ENCODE measurements around the gene AKT2.

Gene AKT2

GRCh38 chr19:40322271-40322610, 37.1 kb upstream of the AKT2 start:
- no peak for DNase-seq (ENCODE audit: extremely low read depth, low read depth)
- TF ChIP-seq, protein P1, sequence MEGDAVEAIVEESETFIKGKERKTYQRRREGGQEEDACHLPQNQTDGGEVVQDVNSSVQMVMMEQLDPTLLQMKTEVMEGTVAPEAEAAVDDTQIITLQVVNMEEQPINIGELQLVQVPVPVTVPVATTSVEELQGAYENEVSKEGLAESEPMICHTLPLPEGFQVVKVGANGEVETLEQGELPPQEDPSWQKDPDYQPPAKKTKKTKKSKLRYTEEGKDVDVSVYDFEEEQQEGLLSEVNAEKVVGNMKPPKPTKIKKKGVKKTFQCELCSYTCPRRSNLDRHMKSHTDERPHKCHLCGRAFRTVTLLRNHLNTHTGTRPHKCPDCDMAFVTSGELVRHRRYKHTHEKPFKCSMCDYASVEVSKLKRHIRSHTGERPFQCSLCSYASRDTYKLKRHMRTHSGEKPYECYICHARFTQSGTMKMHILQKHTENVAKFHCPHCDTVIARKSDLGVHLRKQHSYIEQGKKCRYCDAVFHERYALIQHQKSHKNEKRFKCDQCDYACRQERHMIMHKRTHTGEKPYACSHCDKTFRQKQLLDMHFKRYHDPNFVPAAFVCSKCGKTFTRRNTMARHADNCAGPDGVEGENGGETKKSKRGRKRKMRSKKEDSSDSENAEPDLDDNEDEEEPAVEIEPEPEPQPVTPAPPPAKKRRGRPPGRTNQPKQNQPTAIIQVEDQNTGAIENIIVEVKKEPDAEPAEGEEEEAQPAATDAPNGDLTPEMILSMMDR (IDR thresholded peaks at IDR 0.05; ENCODE audit: low read depth, low read length) = no peak

GRCh38 chr19:40321566-40322270, 36.6 kb upstream of the AKT2 start:
- TF ChIP-seq, protein P1 (IDR thresholded peaks at IDR 0.05; ENCODE audit: low read depth, low read length) = no peak
- DNase-seq (ENCODE audit: extremely low read depth, low read depth) = no peak

DNA sequence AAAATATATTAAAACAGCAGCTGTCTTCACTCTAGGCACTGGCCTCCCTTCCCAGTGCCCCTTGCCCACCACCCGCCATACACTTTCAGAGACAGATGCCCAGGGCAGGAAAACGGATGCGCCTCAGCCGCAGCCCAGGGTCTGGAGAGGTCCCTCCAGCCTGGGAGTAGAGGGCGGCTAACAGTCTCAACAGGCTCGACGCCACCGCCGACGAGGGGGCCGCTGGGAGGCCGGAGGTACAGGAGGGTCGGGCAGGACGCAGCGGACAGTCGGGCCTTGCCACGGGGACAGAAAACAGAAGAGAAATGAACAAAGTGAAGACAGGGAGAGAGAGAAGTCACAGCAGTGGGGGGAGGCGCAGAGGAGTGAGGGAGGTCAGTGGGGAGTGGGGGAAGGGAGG, 35.9 kb upstream of the AKT2 start:
- TF ChIP-seq, protein P1 (IDR thresholded peaks at IDR 0.05; ENCODE audit: low read depth, low read length) = no peak
- no peak for DNase-seq (ENCODE audit: extremely low read depth, low read depth)

DNA sequence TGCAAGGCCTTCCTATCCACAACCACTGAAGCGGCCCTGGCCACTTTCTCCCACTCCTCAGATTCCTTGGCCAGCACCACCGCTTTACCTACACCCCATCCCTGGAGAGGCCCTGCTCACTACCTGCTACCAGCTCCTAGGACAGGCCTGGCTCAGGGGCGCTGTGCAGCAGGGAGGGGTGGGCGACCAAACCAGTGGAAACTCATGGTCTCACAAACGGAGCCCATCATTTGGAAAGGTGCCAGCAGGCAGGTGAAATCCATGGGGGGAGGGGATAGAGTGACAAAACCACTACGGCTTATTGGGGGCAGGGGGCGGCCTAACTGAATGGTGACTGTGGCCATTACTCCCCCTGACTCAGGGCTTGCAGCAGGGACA, 35.4 kb upstream of the AKT2 start:
- TF ChIP-seq, protein P1 (IDR thresholded peaks at IDR 0.05; ENCODE audit: low read depth, low read length) = no peak
- no peak for DNase-seq (ENCODE audit: extremely low read depth, low read depth)

DNA sequence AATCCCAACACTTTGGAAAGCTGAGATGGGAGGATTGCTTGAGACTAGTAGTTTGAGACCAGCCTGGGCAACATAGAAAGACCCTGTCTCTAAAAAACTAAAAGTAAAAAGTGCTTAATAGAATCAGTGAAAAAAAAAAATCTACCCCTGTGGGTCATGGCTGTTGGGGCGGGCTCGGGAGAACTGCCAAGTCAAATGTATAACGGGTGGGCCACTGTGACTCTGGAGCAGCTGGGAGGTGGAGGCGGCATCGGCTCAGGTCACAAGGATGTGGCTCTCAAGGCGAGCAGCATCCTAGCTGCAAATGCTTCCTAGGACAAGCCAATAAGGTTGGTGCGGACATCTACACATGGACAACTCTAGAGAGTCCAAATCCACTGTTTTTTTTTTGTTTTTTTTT, 32.2 kb upstream of the AKT2 start:
- DNase-seq (ENCODE audit: extremely low read depth, low read depth) = no peak
- TF ChIP-seq, protein P1 (IDR thresholded peaks at IDR 0.05; ENCODE audit: low read depth, low read length) = no peak

GRCh38 chr19:40315812-40316470, 30.8 kb upstream of the AKT2 start:
- TF ChIP-seq, protein P1 (IDR thresholded peaks at IDR 0.05; ENCODE audit: low read depth, low read length) = no peak
- DNase-seq (ENCODE audit: extremely low read depth, low read depth) = no peak

- DNase-seq (ENCODE audit: extremely low read depth, low read depth) = no peak
- TF ChIP-seq, protein P1 (IDR thresholded peaks at IDR 0.05; ENCODE audit: low read depth, low read length) = no peak
Measured at GRCh38 chr19:40314656-40315055, 29.5 kb upstream of the AKT2 start.
